ENCODE results near the gene AMOTL2. TPM values are rescaled to one million over a fixed set of nuclear protein-coding genes. Genes with fewer than 3 reads are reported as not detected.

The AMOTL2 gene
- total and polyA plus RNA-seq, 9 of the 15 experiments (the other 6 are each of a cell fraction or from before 2014, with no cell fraction given), result 0.12 to 0.31 TPM; not detected in 7

DNA sequence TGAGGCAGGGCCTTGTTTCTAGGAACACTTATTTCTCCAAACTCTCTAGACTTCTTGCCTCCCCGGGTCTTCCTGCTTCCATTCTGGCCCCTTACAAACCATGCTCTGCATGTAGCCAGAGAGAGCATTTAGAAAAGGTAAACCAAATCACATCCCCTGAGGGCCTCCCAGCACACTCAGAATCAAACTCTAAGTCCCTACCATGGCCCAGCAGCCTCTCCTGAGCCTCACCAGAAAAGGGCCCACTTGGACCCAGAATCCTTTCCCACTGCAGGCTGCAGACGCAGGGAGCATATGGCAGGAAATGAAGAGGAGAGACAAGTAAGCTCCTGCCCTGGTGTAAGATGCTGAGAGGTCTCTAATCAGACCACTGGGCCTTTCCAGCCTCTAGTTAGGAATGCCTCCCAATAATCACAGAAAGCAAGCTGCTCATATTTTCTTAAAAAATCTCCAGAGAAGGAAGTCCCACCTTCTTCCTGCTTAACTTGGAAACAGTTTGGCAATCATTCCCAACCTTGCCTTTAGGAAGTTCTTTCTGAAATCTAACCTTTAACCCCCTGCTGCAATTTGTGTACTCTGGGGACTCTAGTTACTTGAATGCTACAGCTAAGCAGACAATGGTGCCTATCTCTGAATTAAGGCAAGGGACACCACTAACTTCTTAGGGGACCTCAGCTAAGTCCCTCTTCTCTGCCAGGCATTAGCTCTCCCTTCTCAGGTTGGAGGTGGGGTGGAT, 4.2 kb downstream of the AMOTL2 start:
- Histone ChIP-seq H3K9me3 (replicated peaks; ENCODE audit: control insufficient read depth, insufficient read depth, low read depth, low read length) (no peaks in the 10 kb centered on the region), H3K27me3 (ENCODE audit: control insufficient read depth in 2 of 2, insufficient read depth in 2 of 2, low read length in 2 of 2) (peaks cover under 1 to 52% of the 10 kb centered on the region in 2 experiments; a peak in 3 of 5 replicates), H3K27ac (ENCODE audit: extremely low read depth, low read depth, low read length) (no peak overlapping the region), H3K36me3 (ENCODE audit: control insufficient read depth, insufficient read depth, low read length) (no peaks in the 10 kb centered on the region), H2AFZ (ENCODE audit: low read depth, low read length) (no peak overlapping the region), H3K9ac (ENCODE audit: insufficient read depth in 1 of 2, low read depth in 2 of 2, low read length in 2 of 2) (no peak overlapping the region), H3K4me3 (no peak overlapping the region), H4K20me1 (replicated peaks; ENCODE audit: control insufficient read depth, insufficient read depth, low read length) (no peaks in the 10 kb centered on the region; the same call in none of the 2 replicates), H3K79me2 (ENCODE audit: control insufficient read depth, insufficient read depth, low read length) (no peaks in the 10 kb centered on the region), H3K9me1 (ENCODE audit: control insufficient read depth, insufficient read depth, low read length) (no peaks in the 10 kb centered on the region), H3K4me1 (replicated peaks in 1 of 2; ENCODE audit: control insufficient read depth in 2 of 2, insufficient read depth in 2 of 2, low read length in 2 of 2) (peaks cover 0 to 9% of the 10 kb centered on the region in 2 experiments; a peak in 2 of 5 replicates), H3K4me2 (ENCODE audit: insufficient read depth, low read length) (no peak overlapping the region)
- WGBS (ENCODE audit: insufficient coverage, low coverage, missing lambda C conversion rate), result 0% methylated on average over 1 of the region's 2 CpGs
- DNase-seq (ENCODE audit: extremely low read depth in 1 of 4, low spot score in 3 of 4) (no peak), FAIRE-seq (no peak), ATAC-seq (no peak)
- in situ Hi-C loops (cut with MboI) (no loop called here), intact Hi-C loops (cut with micrococcal nuclease) (no loop called here)
- POLR2A ChIA-PET, result no interaction called here
- CTCF ChIA-PET (ENCODE audit: low intra/inter-chr PET ratio), result no interaction called here
- no peak for TF ChIP-seq NCOA2 (IDR thresholded peaks at IDR 0.05; ENCODE audit: partially characterized antibody in 2 of 2)
- TF ChIP-seq ZNF197 (CRISPR knock-in tag; IDR thresholded peaks at IDR 0.05; ENCODE audit: low read depth), result no peak
- no peak for TF ChIP-seq NCOA4 (IDR thresholded peaks at IDR 0.05; ENCODE audit: partially characterized antibody)
- TF ChIP-seq TCF3 (CRISPR knock-in tag; IDR thresholded peaks at IDR 0.05), result no peak
- no peak for TF ChIP-seq ZNF717 (CRISPR knock-in tag; IDR thresholded peaks at IDR 0.05)
- no peak for TF ChIP-seq ZNF79 (CRISPR knock-in tag; IDR thresholded peaks at IDR 0.05; ENCODE audit: low read depth)
- no TSS peak for BruUV-seq (replicated peaks)

All from K562 (cell line).